ENCODE data around the gene BEND7. TPM values are rescaled to one million over a fixed set of nuclear protein-coding genes. Genes with fewer than 3 reads are reported as not detected.

Gene BEND7
- total and polyA plus RNA-seq, 2 of the 13 experiments (the other 11 are each of a cell fraction or from before 2014, with no cell fraction given) = 14.1 to 17.1 TPM

- TF ChIP-seq ZNF280B (CRISPR knock-in tag; IDR thresholded peaks at IDR 0.05; ENCODE audit: borderline replicate concordance) (no peak), ZC3H13 (CRISPR knock-in tag; IDR thresholded peaks at IDR 0.05) (no peak), ZNF329 (CRISPR knock-in tag; IDR thresholded peaks at IDR 0.05; ENCODE audit: low read depth) (no peak), SIX1 (CRISPR knock-in tag; IDR thresholded peaks at IDR 0.05; ENCODE audit: borderline replicate concordance) (no peak), AGO2 (optimal IDR thresholded peaks at IDR 0.05; ENCODE audit: low read depth, low read length) (peak; percentile 51), SRY (CRISPR knock-in tag; IDR thresholded peaks at IDR 0.05) (0 out of 2 replicates have a peak, but pooled peaks have one; percentile 43), BORCS8-MEF2B (CRISPR knock-in tag; IDR thresholded peaks at IDR 0.05) (0 out of 2 replicates have a peak, but pooled peaks have one; percentile 20), ZGPAT (CRISPR knock-in tag; IDR thresholded peaks at IDR 0.05) (no peak; the same call in 1 of the 2 replicates), ZNF598 (CRISPR knock-in tag; IDR thresholded peaks at IDR 0.05; ENCODE audit: borderline replicate concordance) (0 out of 2 replicates have a peak, but pooled peaks have one; percentile 23), THRA (CRISPR knock-in tag; IDR thresholded peaks at IDR 0.05; ENCODE audit: borderline replicate concordance) (0 out of 2 replicates have a peak, but pooled peaks have one; percentile 14), MXI1 (IDR thresholded peaks at IDR 0.05; ENCODE audit: borderline replicate concordance, low read depth, low read length) (peak; percentile 33; the same call in 1 of the 3 replicates), TRAFD1 (CRISPR knock-in tag; IDR thresholded peaks at IDR 0.05; ENCODE audit: borderline replicate concordance) (no peak), SMC3 (IDR thresholded peaks at IDR 0.05; ENCODE audit: low read length) (peak; percentile 60), HOXA5 (CRISPR knock-in tag; IDR thresholded peaks at IDR 0.05) (0 out of 2 replicates have a peak, but pooled peaks have one; percentile 30), CHD4 (IDR thresholded peaks at IDR 0.05; ENCODE audit: borderline replicate concordance, low read length) (no peak), RAD21 (CRISPR knock-in tag; IDR thresholded peaks at IDR 0.05) (peak; percentile 89), MAZ (IDR thresholded peaks at IDR 0.05; ENCODE audit: borderline replicate concordance, low read depth, low read length) (peak; percentile 49; the same call in 1 of the 2 replicates), MAZ (CRISPR knock-in tag; IDR thresholded peaks at IDR 0.05; ENCODE audit: low read depth) (0 out of 2 replicates have a peak, but pooled peaks have one; percentile 29), HNF1B (CRISPR knock-in tag; IDR thresholded peaks at IDR 0.05) (0 out of 2 replicates have a peak, but pooled peaks have one; percentile 47), ZNF788 (CRISPR knock-in tag; IDR thresholded peaks at IDR 0.05; ENCODE audit: borderline replicate concordance) (peak; percentile 18; the same call in 1 of the 2 replicates)
Measured at GRCh38 chr10:13440185-13441061, 88.4 kb downstream of the BEND7 start (continued).

All from HepG2 (cell line).